ENCODE data around the gene XYLT1.
"Not testable (repeated sequence)": the region's sequence is repeated elsewhere in the genome, so short reads cannot be mapped to it uniquely, and the experiment has no call there.

Gene XYLT1

GRCh38 chr16:17306745-17307144 lies 164.0 kb downstream of the XYLT1 start:
- TF ChIP-seq CTCF (IDR thresholded peaks at IDR 0.05; ENCODE audit: unreplicated experiment in 3 of 3) = no peak
- Mint-ChIP-seq H3K4me3 (no peak overlapping the region), H3K27ac (no peak overlapping the region), H3K27me3 (ENCODE audit: low read depth) (peaks cover 9% of the 10 kb centered on the region), H3K4me1 (peaks cover 39% of the 10 kb centered on the region), H3K9me3 (no peaks in the 10 kb centered on the region), H3K36me3 (ENCODE audit: low read depth) (no peaks in the 10 kb centered on the region)

- H3K4me1 Mint-ChIP-seq = peaks cover 38% of the 10 kb centered on the region
These were observed 164.5 kb downstream of the XYLT1 start for GRCh38 chr16:17306211-17306610.

GRCh38 chr16:17305694-17306093 lies 165.1 kb downstream of the XYLT1 start:
- no peak for TF ChIP-seq CTCF (IDR thresholded peaks at IDR 0.05; ENCODE audit: unreplicated experiment in 3 of 3)
- no peak overlapping the region for H3K4me3 Mint-ChIP-seq
- peaks cover 40% of the 10 kb centered on the region for H3K4me1 Mint-ChIP-seq
- no peaks in the 10 kb centered on the region for H3K9me3 Mint-ChIP-seq
- no peaks in the 10 kb centered on the region for H3K36me3 Mint-ChIP-seq (ENCODE audit: low read depth)
- no peak overlapping the region for H3K27ac Mint-ChIP-seq
- H3K27me3 Mint-ChIP-seq (ENCODE audit: low read depth) = peaks cover 9% of the 10 kb centered on the region

More at GRCh38 chr16:17306211-17306610, 164.5 kb downstream of the XYLT1 start:
- not testable (repeated sequence) for H3K4me3 Mint-ChIP-seq; H3K9me3 Mint-ChIP-seq; H3K27ac Mint-ChIP-seq; H3K36me3 Mint-ChIP-seq (ENCODE audit: low read depth); H3K27me3 Mint-ChIP-seq (ENCODE audit: low read depth)

- no peaks in the 10 kb centered on the region for H3K9me3 Mint-ChIP-seq
These were observed 166.2 kb downstream of the XYLT1 start for GRCh38 chr16:17304491-17305119.

GRCh38 chr16:17304106-17304490 lies 166.7 kb downstream of the XYLT1 start:
- no peak for TF ChIP-seq CTCF (IDR thresholded peaks at IDR 0.05; ENCODE audit: unreplicated experiment in 3 of 3)
- H3K27me3 Mint-ChIP-seq (ENCODE audit: low read depth) = peaks cover 9% of the 10 kb centered on the region
- H3K9me3 Mint-ChIP-seq = no peaks in the 10 kb centered on the region
- no peak overlapping the region for H3K4me3 Mint-ChIP-seq
- peaks cover 56% of the 10 kb centered on the region for H3K4me1 Mint-ChIP-seq
- H3K27ac Mint-ChIP-seq = peak overlapping the region; percentile 19 to 88 (median 36)
- H3K36me3 Mint-ChIP-seq (ENCODE audit: low read depth) = no peaks in the 10 kb centered on the region

More at GRCh38 chr16:17304491-17305119, 166.2 kb downstream of the XYLT1 start:
- Mint-ChIP-seq H3K27ac (peak overlapping the region; percentile 36 to 88 (median 72)), H3K36me3 (ENCODE audit: low read depth) (no peaks in the 10 kb centered on the region), H3K27me3 (ENCODE audit: low read depth) (peaks cover 9% of the 10 kb centered on the region), H3K4me1 (peaks cover 51% of the 10 kb centered on the region), H3K4me3 (no peak overlapping the region)
- TF ChIP-seq CTCF (IDR thresholded peaks at IDR 0.05; ENCODE audit: unreplicated experiment in 3 of 3) = no peak

- Mint-ChIP-seq H3K9me3 (no peaks in the 10 kb centered on the region), H3K4me1 (peaks cover 58% of the 10 kb centered on the region), H3K36me3 (ENCODE audit: low read depth) (no peaks in the 10 kb centered on the region), H3K4me3 (no peak overlapping the region), H3K27me3 (ENCODE audit: low read depth) (peaks cover 9% of the 10 kb centered on the region), H3K27ac (no peak overlapping the region)
- no peak for TF ChIP-seq CTCF (IDR thresholded peaks at IDR 0.05; ENCODE audit: unreplicated experiment in 3 of 3)
These were observed 167.7 kb downstream of the XYLT1 start for GRCh38 chr16:17303101-17303500.

Measured in nephron (organoid).